Body of pancreas (tissue), 4 donors: ENCODE results near the gene HOXD8. TPM values are rescaled to one million over a fixed set of nuclear protein-coding genes. Genes with fewer than 3 reads are reported as not detected.

ENCODE experiments used
- ATAC-seq: fragments of 150-250 bp; one replicate; pipeline ENCODE4 v1.9.1; 2016
- DNase-seq, 4 donors: peaks; one replicate each; pipeline ENCODE4 v3.0.0-alpha.2; 2019
- H3K27ac ChIP-seq, 4 donors: fragments of 200-600 bp; sonication (generic); 1 replicate in 3 of 4; 2 replicates in 1 of 4; pipeline versions ENCODE4 v1.5.1 to v1.6.1; 2016 to 2019; ENCODE audit warnings: mild to moderate bottlenecking in 1 of 4, mixed read lengths in 1 of 4, moderate library complexity in 1 of 4
- H3K27me3 ChIP-seq, 2 donors: fragments of 200-600 bp; sonication (generic); one replicate each; pipeline ENCODE4 v1.6.0; 2016; ENCODE audit warnings: mild to moderate bottlenecking in 1 of 2
- H3K36me3 ChIP-seq, 2 donors: fragments of 200-600 bp; sonication (generic); replicated peaks in 1 of 2; 2 replicates each; pipeline ENCODE4 v1.5.1; 2016; ENCODE audit warnings: low read depth in 2 of 2; ENCODE audit not compliant: insufficient read depth in 1 of 2
- H3K4me1 ChIP-seq: fragments of 200-600 bp; sonication (generic); one replicate; pipeline ENCODE4 v1.6.0; 2016
- H3K4me3 ChIP-seq, 2 donors: fragments of 200-600 bp; sonication (generic); 1 replicate in 1 of 2; 2 replicates in 1 of 2; pipeline ENCODE4 v1.5.1; 2016 to 2019
- H3K9me3 ChIP-seq, 3 donors: fragments of 200-600 bp; sonication (generic); 1 replicate in 2 of 3; 2 replicates in 1 of 3; pipeline ENCODE4 v1.5.1; 2016
- POLR2A ChIP-seq, 3 donors: fragments of 450-650 bp; IDR thresholded peaks; one replicate each; pipeline ENCODE4 v1.6.1; 2016; ENCODE audit warnings: antibody characterized with exemption in 3 of 3, mild to moderate bottlenecking in 2 of 3
- WGBS, 2 donors: methylation state at CpG; one replicate each; pipeline ENCODE4 v1.1.5; 2017; 5-methylcytosine and 5-hydroxymethylcytosine counted together
- intact Hi-C: fragments of 100-400 bp; cut with DNase I; formaldehyde crosslinking; loops from one replicate; pipeline ENCODE4 v1.15.1; 2023
- total RNA-seq, 2 donors: library from RNA; depleted of rRNA; stranded (reverse); fragments of >200 nt; gene quantifications; one replicate each; pipeline ENCODE4 v1.1.0, GENCODE V29; 2016
- TF ChIP-seq, protein P1 (sequence below), 7 experiments: fragments of 450-650 bp in 4 of 7; fragments of 200-600 bp in 3 of 7; sonication (generic) in 3 of 7; IDR thresholded peaks; one replicate each; pipeline ENCODE4 v1.5.1; 2016 to 2019; ENCODE audit warnings: antibody characterized with exemption in 7 of 7

HOXD8 gene
- total RNA-seq, 2 donors from 2014 or later, result 2.6 to 3.1 TPM

DNA sequence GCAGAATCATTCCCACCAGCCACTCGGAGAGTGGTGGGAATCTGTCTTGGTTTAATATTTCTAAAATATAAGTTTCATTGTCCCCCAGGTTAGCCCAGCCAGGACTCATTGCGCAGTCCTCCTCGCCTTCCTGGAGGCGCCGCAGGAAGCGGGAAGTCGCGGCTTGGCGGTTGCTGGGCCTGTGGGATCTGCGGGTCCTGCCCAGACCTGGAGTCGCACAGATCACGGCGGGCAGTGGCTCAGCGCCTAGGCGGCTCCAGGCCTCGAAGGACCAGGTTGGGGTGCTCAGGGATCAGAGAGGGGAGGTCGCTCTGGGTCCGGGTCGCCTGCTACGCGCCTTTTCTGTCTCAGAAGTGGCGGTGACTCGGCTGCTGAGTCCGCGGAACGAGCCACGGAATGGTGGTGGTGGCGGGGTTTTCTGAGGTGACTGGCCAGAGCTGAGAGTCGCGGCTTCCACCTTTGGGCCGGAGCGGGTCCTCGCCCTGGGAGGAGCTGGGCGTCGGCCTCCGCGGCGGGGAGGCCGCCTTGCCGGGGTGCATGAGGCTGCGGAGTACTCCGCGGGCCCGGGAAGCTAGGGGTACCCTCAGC is 30.3 kb downstream of the HOXD8 start:
- Histone ChIP-seq H3K9me3 (no peaks in the 10 kb centered on the region), H3K4me1 (peaks cover 33% of the 10 kb centered on the region), H3K27me3 (peaks cover 0 to 67% of the 10 kb centered on the region in 2 donors), H3K4me3 (no peak overlapping the region), H3K36me3 (no peaks in the 10 kb centered on the region), H3K27ac (no peak overlapping the region)
- WGBS, 2 donors, result 5 to 40% methylated on average over 1 to 44 of the region's 44 CpGs
- ATAC-seq (no peak), DNase-seq (no peak)
- intact Hi-C loops, result no loop called here
- TF ChIP-seq POLR2A (IDR thresholded peaks at IDR 0.05), result no peak
- TF ChIP-seq, protein P1, sequence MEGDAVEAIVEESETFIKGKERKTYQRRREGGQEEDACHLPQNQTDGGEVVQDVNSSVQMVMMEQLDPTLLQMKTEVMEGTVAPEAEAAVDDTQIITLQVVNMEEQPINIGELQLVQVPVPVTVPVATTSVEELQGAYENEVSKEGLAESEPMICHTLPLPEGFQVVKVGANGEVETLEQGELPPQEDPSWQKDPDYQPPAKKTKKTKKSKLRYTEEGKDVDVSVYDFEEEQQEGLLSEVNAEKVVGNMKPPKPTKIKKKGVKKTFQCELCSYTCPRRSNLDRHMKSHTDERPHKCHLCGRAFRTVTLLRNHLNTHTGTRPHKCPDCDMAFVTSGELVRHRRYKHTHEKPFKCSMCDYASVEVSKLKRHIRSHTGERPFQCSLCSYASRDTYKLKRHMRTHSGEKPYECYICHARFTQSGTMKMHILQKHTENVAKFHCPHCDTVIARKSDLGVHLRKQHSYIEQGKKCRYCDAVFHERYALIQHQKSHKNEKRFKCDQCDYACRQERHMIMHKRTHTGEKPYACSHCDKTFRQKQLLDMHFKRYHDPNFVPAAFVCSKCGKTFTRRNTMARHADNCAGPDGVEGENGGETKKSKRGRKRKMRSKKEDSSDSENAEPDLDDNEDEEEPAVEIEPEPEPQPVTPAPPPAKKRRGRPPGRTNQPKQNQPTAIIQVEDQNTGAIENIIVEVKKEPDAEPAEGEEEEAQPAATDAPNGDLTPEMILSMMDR (IDR thresholded peaks at IDR 0.05), result no peak

- no peak for ATAC-seq
- no peak overlapping the region for H3K27ac ChIP-seq
- intact Hi-C loops, result no loop called here
Observed at GRCh38 chr2:176160251-176160985, 30.9 kb downstream of the HOXD8 start.

GRCh38 chr2:176160986-176161824 is 31.7 kb downstream of the HOXD8 start:
- H3K4me3 ChIP-seq, result no peak overlapping the region
- H3K27ac ChIP-seq, result no peak overlapping the region
- DNase-seq (no peak), ATAC-seq (no peak)
- 9 to 18% methylated on average over 22 of the region's 22 CpGs for WGBS, 2 donors
- H3K9me3 ChIP-seq, result no peaks in the 10 kb centered on the region
- no peak for TF ChIP-seq POLR2A (IDR thresholded peaks at IDR 0.05)
- TF ChIP-seq, protein P1 (IDR thresholded peaks at IDR 0.05), result no peak
- H3K27me3 ChIP-seq, result peaks cover 0 to 67% of the 10 kb centered on the region in 2 donors
- intact Hi-C loops, result no loop called here
- H3K36me3 ChIP-seq, result no peaks in the 10 kb centered on the region
- peaks cover 41% of the 10 kb centered on the region for H3K4me1 ChIP-seq

More at GRCh38 chr2:176160251-176160985, 30.9 kb downstream of the HOXD8 start:
- Histone ChIP-seq H3K27me3 (peaks cover 0 to 67% of the 10 kb centered on the region in 2 donors), H3K4me1 (peaks cover 40% of the 10 kb centered on the region), H3K4me3 (no peak overlapping the region), H3K36me3 (no peaks in the 10 kb centered on the region), H3K9me3 (no peaks in the 10 kb centered on the region)
- no peak for TF ChIP-seq POLR2A (IDR thresholded peaks at IDR 0.05)
- TF ChIP-seq, protein P1 (IDR thresholded peaks at IDR 0.05), result no peak
- 12 to 13% methylated on average over 19 to 50 of the region's 50 CpGs for WGBS, 2 donors
- DNase-seq, result no peak

DNA sequence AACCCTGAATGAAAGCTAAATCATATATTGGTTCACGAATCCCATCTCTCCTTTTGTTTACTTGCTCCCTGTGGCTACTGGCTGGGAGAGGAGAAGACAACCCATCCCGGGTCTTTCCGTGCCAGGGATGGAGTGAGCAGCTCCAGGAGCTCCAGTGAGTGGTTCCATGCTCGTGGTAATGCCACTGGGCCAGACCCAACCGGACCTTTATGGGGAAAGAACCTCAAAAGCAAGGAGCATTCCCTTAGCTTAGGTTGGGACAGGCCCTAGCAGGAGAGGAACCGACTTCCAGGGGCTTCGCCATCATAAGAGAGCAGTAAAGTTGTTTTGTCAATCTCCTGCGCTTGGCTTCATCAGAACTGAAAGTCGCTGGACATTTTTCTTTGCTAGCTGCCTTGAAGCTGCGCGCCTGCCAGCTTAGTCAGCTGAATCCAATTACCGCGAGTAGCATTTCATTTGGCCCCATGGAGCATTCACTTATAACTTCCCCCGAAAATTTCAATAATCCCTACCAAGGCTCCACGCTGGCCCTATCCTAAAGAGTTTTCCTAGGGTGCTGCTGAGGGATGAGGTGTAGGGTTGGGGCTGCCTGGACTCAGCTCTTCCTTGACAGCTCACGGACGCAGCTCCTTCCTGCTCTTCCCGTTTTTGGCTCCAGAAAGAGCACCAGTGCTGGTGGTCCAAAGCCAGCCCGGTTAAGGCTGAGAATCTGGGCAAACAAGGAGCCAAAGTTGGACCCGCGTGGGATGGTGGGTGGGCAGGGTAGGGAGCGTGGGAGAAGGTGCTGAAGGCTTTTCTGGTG is 32.5 kb downstream of the HOXD8 start:
- H3K27ac ChIP-seq, result no peak overlapping the region
- intact Hi-C loops, result no loop called here
- DNase-seq, result no peak

More for the DNA sequence above, 32.5 kb downstream of the HOXD8 start:
- Histone ChIP-seq H3K36me3 (no peaks in the 10 kb centered on the region), H3K27me3 (peaks cover 0 to 59% of the 10 kb centered on the region in 2 donors), H3K9me3 (no peaks in the 10 kb centered on the region), H3K4me1 (peaks cover 37% of the 10 kb centered on the region), H3K4me3 (no peak overlapping the region)
- whole genome bisulfite sequencing, 2 donors, result 4 to 11% methylated on average over 22 of the region's 22 CpGs
- TF ChIP-seq POLR2A (IDR thresholded peaks at IDR 0.05), result no peak
- TF ChIP-seq, protein P1 (IDR thresholded peaks at IDR 0.05), result no peak
- ATAC-seq, result no peak
